GM19240 (cell line): ENCODE results near the gene TMEM229B.

ENCODE experiments used
- DNase-seq: peaks from one replicate; pipeline ENCODE4 v3.0.0; 2011; ENCODE audit warnings: low spot score; ENCODE audit not compliant: insufficient read length

TMEM229B gene

GRCh38 chr14:67425608-67426007 lies 62.9 kb downstream of the TMEM229B start:
- DNase-seq = no peak

- DNase-seq = no peak
These were observed 64.0 kb downstream of the TMEM229B start for GRCh38 chr14:67424539-67424938.

GRCh38 chr14:67423424-67423823 lies 65.1 kb downstream of the TMEM229B start:
- no peak for DNase-seq

- DNase-seq = no peak
These were observed 66.9 kb downstream of the TMEM229B start for GRCh38 chr14:67421356-67422224.
